Neural progenitor cell (in vitro differentiated cells): ENCODE results near the gene ASAP2. TPM values are rescaled to one million over a fixed set of nuclear protein-coding genes. Genes with fewer than 3 reads are reported as not detected.

ENCODE experiments used
- DNase-seq: peaks from one replicate; pipeline ENCODE4 v3.0.0-alpha.2; 2016; ENCODE audit warnings: low spot score
- H2AFZ ChIP-seq: fragments of 200-600 bp; sonication (generic); replicated peaks from 2 replicates; pipeline ENCODE4 v1.6.1; 2016; ENCODE audit warnings: antibody characterized with exemption
- H3F3A ChIP-seq: fragments of 200-600 bp; sonication (generic); 2 replicates; pipeline ENCODE4 v1.6.1; 2016; ENCODE audit warnings: antibody characterized with exemption, low read depth
- H3K27ac ChIP-seq: fragments of 200-600 bp; sonication (generic); 2 replicates; pipeline ENCODE4 v1.5.1; 2016; ENCODE audit warnings: mild to moderate bottlenecking
- H3K27me3 ChIP-seq: fragments of 200-600 bp; sonication (generic); 2 replicates; pipeline ENCODE4 v1.6.1; 2016; ENCODE audit warnings: mild to moderate bottlenecking, moderate library complexity
- H3K36me3 ChIP-seq: fragments of 200-600 bp; sonication (generic); 2 replicates; pipeline ENCODE4 v1.5.1; 2016
- H3K4me1 ChIP-seq: fragments of 200-600 bp; sonication (generic); 2 replicates; pipeline ENCODE4 v1.6.1; 2016; ENCODE audit warnings: mixed run types
- H3K4me2 ChIP-seq: fragments of 200-600 bp; sonication (generic); 2 replicates; pipeline ENCODE4 v1.6.1; 2016
- H3K4me3 ChIP-seq: fragments of 200-600 bp; sonication (generic); 2 replicates; pipeline ENCODE4 v1.5.1; 2016
- H3K79me2 ChIP-seq: fragments of 200-600 bp; sonication (generic); 2 replicates; pipeline ENCODE4 v1.6.1; 2016; ENCODE audit warnings: low read depth
- H3K9ac ChIP-seq: fragments of 200-600 bp; sonication (generic); 2 replicates; pipeline ENCODE4 v1.6.1; 2016
- H3K9me3 ChIP-seq: fragments of 200-600 bp; sonication (generic); 2 replicates; pipeline ENCODE4 v1.5.1; 2016; ENCODE audit warnings: low read depth
- H4K20me1 ChIP-seq: fragments of 200-600 bp; sonication (generic); 2 replicates; pipeline ENCODE4 v1.6.1; 2016; ENCODE audit warnings: low read depth
- H3K27ac Mint-ChIP-seq: 3 replicates; pipeline ENCODE4 v1.8.0; 2021; ENCODE audit warnings: mixed read lengths
- H3K27me3 Mint-ChIP-seq: 2 replicates; pipeline ENCODE4 v1.8.0; 2022; ENCODE audit warnings: low read depth, mild to moderate bottlenecking, inconsistent platforms, moderate library complexity, mixed read lengths; ENCODE audit not compliant: insufficient read depth
- H3K36me3 Mint-ChIP-seq: 3 replicates; pipeline ENCODE4 v1.8.0; 2021; ENCODE audit warnings: mixed read lengths
- H3K4me1 Mint-ChIP-seq: 3 replicates; pipeline ENCODE4 v1.8.0; 2021; ENCODE audit warnings: mixed read lengths
- H3K4me3 Mint-ChIP-seq: 3 replicates; pipeline ENCODE4 v1.8.0; 2021; ENCODE audit warnings: mild to moderate bottlenecking, moderate library complexity, mixed read lengths
- H3K9me3 Mint-ChIP-seq: 3 replicates; pipeline ENCODE4 v1.8.0; 2020; ENCODE audit warnings: mixed read lengths
- EZH2 ChIP-seq: fragments of 200-600 bp; sonication (generic); IDR thresholded peaks from 2 replicates; pipeline ENCODE4 v1.6.1; 2017; ENCODE audit warnings: antibody characterized with exemption, mild to moderate bottlenecking, moderate library complexity
- EZH2phosphoT487 ChIP-seq: fragments of 200-600 bp; sonication (generic); IDR thresholded peaks from 2 replicates; pipeline ENCODE4 v1.6.1; 2017; ENCODE audit warnings: antibody characterized with exemption
- total RNA-seq: library from RNA; depleted of rRNA; stranded (reverse); fragments of >200 nt; gene quantifications from 2 replicates; pipeline ENCODE4 v1.2.3, GENCODE V29; 2015; ENCODE audit warnings: low replicate concordance
- TF ChIP-seq, protein P1 (sequence below): fragments of 200-600 bp; sonication (generic); IDR thresholded peaks from 2 replicates; pipeline ENCODE4 v1.5.1; 2017; ENCODE audit warnings: antibody characterized with exemption, mild to moderate bottlenecking

Gene ASAP2
- total RNA-seq, 1 donor from 2014 or later = 31.7 TPM

GRCh38 chr2:9385841-9386240 lies 179.2 kb downstream of the ASAP2 start:
- Mint-ChIP-seq H3K27me3 (peaks cover 4% of the 10 kb centered on the region), H3K36me3 (peaks cover 39% of the 10 kb centered on the region), H3K9me3 (no peaks in the 10 kb centered on the region), H3K4me3 (no peak overlapping the region), H3K4me1 (peaks cover 5% of the 10 kb centered on the region), H3K27ac (no peak overlapping the region)
- TF ChIP-seq EZH2phosphoT487 (no peak), EZH2 (no peak)
- TF ChIP-seq, protein P1, sequence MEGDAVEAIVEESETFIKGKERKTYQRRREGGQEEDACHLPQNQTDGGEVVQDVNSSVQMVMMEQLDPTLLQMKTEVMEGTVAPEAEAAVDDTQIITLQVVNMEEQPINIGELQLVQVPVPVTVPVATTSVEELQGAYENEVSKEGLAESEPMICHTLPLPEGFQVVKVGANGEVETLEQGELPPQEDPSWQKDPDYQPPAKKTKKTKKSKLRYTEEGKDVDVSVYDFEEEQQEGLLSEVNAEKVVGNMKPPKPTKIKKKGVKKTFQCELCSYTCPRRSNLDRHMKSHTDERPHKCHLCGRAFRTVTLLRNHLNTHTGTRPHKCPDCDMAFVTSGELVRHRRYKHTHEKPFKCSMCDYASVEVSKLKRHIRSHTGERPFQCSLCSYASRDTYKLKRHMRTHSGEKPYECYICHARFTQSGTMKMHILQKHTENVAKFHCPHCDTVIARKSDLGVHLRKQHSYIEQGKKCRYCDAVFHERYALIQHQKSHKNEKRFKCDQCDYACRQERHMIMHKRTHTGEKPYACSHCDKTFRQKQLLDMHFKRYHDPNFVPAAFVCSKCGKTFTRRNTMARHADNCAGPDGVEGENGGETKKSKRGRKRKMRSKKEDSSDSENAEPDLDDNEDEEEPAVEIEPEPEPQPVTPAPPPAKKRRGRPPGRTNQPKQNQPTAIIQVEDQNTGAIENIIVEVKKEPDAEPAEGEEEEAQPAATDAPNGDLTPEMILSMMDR = no peak
- no peaks in the 10 kb centered on the region for H3K27me3 ChIP-seq
- no peak overlapping the region for H3K27ac ChIP-seq
- no peak for DNase-seq
- H3K9me3 ChIP-seq = no peaks in the 10 kb centered on the region
- no peak overlapping the region for H3K9ac ChIP-seq
- no peaks in the 10 kb centered on the region for H3K4me1 ChIP-seq
- H3K79me2 ChIP-seq = no peaks in the 10 kb centered on the region
- H3K4me3 ChIP-seq = no peak overlapping the region
- H3K4me2 ChIP-seq = no peak overlapping the region
- no peak overlapping the region for H2AFZ ChIP-seq
- H3K36me3 ChIP-seq = no peaks in the 10 kb centered on the region
- no peaks in the 10 kb centered on the region for H3F3A ChIP-seq
- no peaks in the 10 kb centered on the region for H4K20me1 ChIP-seq

DNA sequence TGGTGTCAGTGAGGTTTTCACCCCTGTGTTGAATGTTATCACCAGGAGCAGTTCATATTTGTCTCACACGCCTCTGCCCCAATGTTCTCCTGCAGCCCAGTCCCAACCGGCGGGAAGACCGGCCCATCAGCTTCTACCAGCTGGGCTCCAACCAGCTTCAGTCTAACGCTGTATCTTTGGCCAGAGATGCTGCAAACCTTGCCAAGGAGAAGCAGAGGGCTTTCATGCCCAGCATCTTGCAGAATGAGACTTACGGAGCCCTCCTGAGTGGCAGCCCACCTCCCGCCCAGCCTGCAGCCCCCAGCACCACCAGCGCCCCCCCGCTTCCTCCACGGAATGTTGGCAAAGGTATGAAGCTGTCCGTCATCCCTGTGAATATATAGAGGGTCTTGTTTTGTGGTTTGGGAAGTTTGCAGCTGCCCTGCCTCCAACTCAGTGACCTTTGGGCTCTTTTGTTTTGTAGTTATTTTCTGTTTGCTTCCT lies 181.6 kb downstream of the ASAP2 start:
- no peak overlapping the region for H3K4me3 Mint-ChIP-seq

GRCh38 chr2:9388950-9389911 lies 182.6 kb downstream of the ASAP2 start:
- H3K9me3 Mint-ChIP-seq = no peaks in the 10 kb centered on the region
- no peak overlapping the region for H3K4me2 ChIP-seq
- no peak for DNase-seq
- H4K20me1 ChIP-seq = no peaks in the 10 kb centered on the region
- peak overlapping the region; percentile 25 for H3K27ac Mint-ChIP-seq
- H3K4me1 Mint-ChIP-seq = peaks cover 28% of the 10 kb centered on the region
- H3K4me1 ChIP-seq = peaks cover 18% of the 10 kb centered on the region
- H3K9ac ChIP-seq = no peak overlapping the region
- no peaks in the 10 kb centered on the region for H3K9me3 ChIP-seq
- no peaks in the 10 kb centered on the region for H3K79me2 ChIP-seq
- H3K4me3 ChIP-seq = no peak overlapping the region
- no peaks in the 10 kb centered on the region for H3K27me3 ChIP-seq
- peaks cover 16% of the 10 kb centered on the region for H3F3A ChIP-seq
- H3K27me3 Mint-ChIP-seq = peaks cover 4% of the 10 kb centered on the region
- TF ChIP-seq EZH2phosphoT487 (no peak), EZH2 (no peak)
- TF ChIP-seq, protein P1 = no peak
- no peaks in the 10 kb centered on the region for H3K36me3 ChIP-seq
- H3K4me3 Mint-ChIP-seq = no peak overlapping the region
- H3K27ac ChIP-seq = no peak overlapping the region
- H3K36me3 Mint-ChIP-seq = peaks cover 31% of the 10 kb centered on the region
- H2AFZ ChIP-seq = no peak overlapping the region

More for the DNA sequence above, 181.6 kb downstream of the ASAP2 start:
- H4K20me1 ChIP-seq = no peaks in the 10 kb centered on the region
- H3K4me1 ChIP-seq = peaks cover 13% of the 10 kb centered on the region
- H3K27ac Mint-ChIP-seq = no peak overlapping the region
- no peak overlapping the region for H3K4me2 ChIP-seq
- H3F3A ChIP-seq = peaks cover 16% of the 10 kb centered on the region
- no peaks in the 10 kb centered on the region for H3K79me2 ChIP-seq
- H3K27me3 ChIP-seq = no peaks in the 10 kb centered on the region
- H3K4me3 ChIP-seq = no peak overlapping the region
- H3K9me3 Mint-ChIP-seq = no peaks in the 10 kb centered on the region
- H3K27ac ChIP-seq = no peak overlapping the region
- no peaks in the 10 kb centered on the region for H3K9me3 ChIP-seq
- peaks cover 20% of the 10 kb centered on the region for H3K4me1 Mint-ChIP-seq
- no peak overlapping the region for H3K9ac ChIP-seq
- H3K36me3 Mint-ChIP-seq = peaks cover 33% of the 10 kb centered on the region
- H2AFZ ChIP-seq = no peak overlapping the region
- H3K27me3 Mint-ChIP-seq = peaks cover 2% of the 10 kb centered on the region
- no peak for DNase-seq
- TF ChIP-seq EZH2 (no peak), EZH2phosphoT487 (no peak)
- TF ChIP-seq, protein P1 = no peak
- no peaks in the 10 kb centered on the region for H3K36me3 ChIP-seq
